Limb (tissue), 2 donors: ENCODE data around the gene ITPKC.

Experiments
- DNase-seq, 2 donors: peaks; one replicate each; pipeline ENCODE4 v3.0.0-alpha.2; 2016; ENCODE audit errors: extremely low spot score in 2 of 2

The ITPKC gene

DNA sequence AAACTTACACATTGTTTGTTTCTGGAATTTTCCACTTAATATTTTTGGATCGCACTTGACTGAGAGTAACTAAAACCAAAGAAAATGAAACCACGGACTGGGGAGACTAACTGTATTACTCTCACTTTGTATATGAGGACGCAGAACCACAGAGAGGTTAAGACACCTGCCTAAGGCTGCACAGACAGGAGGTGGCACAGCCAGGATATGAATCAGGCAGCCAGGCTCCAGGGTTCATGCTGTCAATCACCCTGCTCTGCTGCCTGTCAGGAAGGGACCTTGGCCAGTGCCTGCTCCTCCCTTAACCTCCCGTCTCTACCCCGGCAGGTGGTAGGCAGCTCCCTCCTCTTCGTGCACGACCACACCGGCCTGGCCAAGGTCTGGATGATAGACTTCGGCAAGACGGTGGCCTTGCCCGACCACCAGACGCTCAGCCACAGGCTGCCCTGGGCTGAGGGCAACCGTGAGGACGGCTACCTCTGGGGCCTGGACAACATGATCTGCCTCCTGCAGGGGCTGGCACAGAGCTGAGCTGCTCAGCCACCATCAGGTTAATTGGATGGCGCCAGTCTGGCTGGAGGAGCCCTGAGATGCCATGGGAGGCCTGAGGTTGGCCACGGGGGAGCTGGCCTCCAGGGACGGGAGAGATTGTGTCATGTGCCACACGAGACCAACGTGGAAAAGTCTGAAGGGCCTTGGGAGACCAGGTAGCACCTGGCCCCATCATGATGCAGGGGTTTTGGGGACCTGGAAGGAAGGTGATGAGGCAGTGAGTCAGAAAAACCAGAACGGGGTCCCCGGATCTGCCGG, 22.3 kb downstream of the ITPKC start:
- DNase-seq: no peak

DNA sequence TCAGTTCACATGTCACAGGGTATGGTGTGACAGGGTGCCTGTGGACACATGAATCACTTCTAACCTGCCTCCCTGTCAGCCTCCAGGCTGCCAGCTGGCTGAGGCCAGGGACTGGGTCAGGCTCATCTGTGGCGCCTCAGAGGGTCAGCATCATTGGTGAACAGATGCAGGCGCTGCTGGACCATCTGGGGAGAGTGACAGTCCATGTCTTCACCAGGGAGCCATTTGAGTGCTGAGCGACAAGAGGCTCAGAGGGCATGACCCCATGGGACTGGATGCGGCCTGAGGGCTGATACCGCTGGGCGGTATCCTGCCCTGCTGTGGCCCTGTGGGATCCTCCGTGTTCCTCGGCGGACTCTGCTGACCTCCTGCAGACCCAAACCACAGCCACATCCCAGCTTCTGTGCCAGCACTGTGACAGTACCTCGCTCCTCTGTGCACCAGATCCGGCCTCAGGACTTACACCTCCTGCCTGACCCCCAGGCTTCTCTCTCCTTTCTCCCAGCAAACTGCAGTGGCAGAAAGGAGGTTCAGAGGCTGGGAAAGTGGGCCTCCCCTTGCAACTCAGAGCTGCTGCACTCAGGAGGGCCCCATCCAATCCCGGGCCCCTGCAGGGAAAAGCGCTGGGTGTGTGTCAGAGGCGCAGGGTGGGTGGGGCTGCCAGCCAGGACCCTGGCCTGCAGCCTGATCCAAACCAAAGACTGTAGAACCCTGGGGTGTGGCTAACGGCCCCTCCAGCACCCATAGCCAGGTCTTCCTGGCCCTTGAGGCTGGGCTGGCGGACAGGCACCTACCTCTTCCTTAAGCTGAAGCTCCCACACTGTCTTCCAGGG, 23.2 kb downstream of the ITPKC start:
- DNase-seq: no peak

DNA sequence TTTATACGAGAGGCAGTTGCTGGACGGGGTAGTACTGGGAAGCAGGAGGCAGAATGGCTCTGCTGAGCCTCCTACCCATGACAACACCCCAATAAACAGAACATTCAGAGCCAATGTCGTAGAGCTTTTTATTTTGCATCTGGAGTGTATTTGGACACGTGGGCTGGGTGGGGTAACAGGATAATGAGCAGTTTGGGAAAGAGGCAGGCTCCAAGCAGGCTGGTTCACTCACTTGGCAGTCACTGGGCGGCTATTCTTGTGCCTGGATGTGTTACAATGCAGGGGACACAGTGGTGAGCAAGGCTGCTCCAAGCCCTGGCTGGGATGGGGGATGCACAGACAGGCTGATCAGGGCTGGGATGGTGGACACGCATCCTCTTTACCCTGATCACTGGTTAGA, 23.8 kb downstream of the ITPKC start:
- DNase-seq: peak in 1 of 2 donors; percentile 46

DNA sequence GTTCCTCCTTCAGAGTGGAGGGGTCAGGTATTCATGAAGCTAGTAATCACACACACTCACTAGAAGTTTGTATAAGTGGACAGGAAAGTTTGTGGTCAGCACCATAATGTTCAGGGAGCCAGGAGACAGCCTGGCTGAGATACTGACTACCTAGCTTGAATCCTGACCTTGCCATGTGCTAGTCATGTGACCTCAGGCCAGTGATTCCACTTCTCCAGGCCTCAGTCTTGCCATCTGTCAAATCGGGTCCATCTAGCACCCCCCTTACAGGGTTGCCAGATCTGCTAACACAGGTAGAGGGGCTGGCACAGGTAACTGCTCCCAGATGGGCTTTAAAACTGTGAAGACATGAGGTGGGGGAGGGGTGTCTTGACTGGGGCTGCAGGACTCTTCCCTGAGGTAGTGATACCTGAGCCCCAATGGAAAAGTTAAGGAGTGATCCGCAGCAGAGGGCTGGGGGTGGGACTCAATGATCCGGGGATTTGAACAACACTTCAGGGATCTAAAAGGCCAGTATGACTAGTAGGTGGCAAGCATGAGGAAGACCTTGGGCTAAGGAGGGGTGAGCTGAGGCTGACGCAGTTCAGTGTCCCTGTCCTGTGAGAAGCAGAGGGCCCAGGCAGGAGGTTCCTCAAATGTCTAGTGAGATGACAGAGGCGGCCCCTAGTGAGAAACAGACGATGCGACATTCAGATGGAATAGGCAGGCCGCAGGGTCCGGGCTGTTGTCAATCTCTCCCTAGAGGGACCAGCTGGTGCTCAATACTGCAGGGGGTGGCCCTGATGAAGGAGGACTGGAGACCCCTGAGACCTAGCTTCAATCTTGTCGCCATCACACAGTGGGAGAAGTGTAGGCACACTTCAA, 24.8 kb downstream of the ITPKC start:
- DNase-seq: no peak

DNA sequence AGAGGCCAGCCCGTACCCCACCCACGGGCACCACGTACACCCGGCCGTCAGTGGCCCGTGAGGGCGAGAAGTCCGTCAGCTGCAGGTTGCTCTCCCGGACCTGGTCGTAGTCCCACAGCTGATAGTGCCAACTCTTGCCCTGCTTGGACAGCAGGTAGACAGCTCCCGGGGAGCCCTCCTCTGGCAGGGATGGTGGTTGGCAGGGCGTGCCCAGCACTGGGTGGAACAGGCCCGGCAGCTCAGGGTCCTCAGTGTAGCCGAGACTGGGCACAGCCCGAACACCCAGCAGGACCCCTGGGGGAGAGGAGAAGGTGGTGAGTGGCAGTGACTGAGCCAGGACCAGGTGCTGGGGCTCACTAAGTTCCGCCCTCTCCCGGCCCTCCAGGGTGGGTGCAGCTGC, 25.6 kb downstream of the ITPKC start:
- no peak for DNase-seq

DNA sequence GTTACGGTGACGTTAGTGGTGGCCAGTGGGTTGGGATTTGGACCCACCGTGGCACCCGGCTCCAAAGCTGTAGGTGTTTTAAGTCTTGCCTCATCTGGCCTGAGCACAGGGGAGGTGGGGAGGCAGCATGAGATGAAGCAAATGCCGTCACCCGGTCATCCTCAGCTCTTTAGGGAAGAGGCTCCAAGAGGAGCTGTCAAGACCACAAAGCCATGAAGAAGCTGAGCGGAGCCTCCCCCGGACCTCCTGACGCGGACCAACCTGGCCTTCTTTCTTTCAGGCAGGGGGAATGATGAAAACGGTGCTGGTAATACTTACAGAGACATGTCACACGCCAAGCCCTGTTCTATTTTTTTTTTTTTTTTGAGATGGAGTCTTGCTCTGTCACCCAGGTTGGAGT, 26.0 kb downstream of the ITPKC start:
- DNase-seq: no peak

DNA sequence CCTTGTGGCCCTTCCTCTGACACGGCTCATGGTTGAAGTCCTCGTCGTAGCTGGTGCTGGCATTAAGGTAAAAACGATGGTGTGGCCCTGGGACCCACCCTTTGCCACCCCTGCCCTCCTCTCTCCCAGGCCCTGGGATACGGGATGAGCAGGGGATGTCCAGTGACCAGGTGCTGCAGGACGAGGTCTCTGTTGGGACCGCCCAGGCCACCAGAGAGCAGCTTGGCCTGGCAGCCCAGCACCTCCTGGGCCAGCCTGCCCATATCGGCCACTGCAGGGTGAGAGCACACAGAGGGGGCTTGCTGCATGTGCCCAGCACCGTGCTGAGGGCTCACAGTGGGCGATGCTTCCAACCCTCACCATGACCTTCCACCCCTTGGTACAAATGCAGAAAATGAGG, 27.0 kb downstream of the ITPKC start:
- DNase-seq: no peak

DNA sequence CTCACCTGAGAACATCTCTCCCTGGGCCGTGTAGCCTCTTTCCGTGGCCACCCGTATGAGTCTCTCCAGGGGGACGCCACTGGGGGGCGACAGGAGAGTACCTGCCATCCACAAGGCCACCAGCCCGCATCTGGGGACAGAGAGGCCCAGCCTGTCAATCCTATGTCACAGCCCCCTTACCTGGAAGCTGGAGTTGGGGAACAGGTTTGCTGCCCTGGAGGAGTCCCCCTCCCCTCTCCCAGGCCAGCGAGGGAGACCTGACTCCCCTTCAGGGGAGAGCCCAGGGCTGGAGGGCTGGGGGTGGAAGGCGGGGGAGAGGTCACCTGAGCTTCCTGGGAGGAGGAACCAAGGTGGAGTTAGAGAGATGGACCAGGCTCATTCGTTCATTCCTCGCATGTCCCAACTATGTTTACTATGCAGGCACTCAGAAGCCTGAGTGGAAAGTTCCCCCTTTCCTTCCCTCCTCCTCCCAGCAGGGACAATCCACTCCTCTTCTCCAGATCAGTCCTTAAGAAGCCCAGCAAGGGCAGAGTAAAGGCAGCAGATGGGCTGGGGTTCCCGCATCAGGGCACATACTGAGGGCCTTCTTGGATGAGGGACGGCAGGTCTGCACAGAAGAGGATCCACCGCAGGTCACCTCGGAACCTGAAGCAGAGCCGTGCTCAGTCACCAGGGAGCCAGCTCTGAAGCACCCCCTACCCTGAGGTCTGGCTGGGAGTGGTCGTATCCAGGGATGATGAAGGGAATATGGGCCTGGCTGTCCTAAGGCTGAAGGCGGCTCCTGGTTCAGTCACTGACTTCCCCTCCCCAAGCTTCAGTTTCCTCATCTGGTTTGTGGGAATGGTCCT, 27.9 kb downstream of the ITPKC start:
- DNase-seq: no peak

DNA sequence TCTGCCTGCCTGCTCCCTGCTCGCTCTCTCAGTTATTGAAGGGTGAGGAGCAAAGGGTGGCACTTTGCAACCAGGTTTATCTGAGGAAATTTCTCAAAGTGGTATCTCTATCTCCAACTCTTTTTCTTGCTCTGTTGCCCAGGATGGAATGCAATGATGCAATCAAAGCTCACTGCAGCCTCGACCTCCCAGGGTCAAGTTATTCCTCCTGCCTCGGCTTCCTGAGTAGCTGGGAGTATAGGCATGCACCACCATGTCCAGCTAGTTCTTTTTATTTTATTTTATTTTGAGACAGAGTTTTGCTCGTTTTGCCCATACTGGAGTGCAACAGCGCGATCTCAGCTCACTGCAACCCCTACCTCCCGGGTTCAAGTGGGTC, 28.5 kb downstream of the ITPKC start:
- DNase-seq: no peak

DNA sequence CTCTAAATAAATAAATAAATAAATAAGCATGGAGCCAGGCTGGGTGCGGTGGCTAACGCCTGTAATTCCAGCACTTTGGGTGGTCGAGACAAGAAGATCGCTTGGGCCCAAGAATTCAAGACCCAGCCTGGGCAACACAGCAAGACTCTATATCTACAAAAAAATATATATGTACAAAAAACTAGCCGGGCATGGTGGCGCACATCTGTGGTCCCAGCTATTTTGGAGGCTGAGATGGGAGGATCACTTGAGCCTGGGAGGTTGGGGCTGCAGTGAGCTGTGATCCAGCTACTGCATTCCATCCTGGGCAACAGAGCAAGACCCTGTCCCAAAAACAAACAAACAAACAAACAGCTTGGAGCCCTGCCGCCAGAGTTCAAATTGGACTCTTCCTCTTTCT, 30.6 kb downstream of the ITPKC start:
- no peak for DNase-seq

DNA sequence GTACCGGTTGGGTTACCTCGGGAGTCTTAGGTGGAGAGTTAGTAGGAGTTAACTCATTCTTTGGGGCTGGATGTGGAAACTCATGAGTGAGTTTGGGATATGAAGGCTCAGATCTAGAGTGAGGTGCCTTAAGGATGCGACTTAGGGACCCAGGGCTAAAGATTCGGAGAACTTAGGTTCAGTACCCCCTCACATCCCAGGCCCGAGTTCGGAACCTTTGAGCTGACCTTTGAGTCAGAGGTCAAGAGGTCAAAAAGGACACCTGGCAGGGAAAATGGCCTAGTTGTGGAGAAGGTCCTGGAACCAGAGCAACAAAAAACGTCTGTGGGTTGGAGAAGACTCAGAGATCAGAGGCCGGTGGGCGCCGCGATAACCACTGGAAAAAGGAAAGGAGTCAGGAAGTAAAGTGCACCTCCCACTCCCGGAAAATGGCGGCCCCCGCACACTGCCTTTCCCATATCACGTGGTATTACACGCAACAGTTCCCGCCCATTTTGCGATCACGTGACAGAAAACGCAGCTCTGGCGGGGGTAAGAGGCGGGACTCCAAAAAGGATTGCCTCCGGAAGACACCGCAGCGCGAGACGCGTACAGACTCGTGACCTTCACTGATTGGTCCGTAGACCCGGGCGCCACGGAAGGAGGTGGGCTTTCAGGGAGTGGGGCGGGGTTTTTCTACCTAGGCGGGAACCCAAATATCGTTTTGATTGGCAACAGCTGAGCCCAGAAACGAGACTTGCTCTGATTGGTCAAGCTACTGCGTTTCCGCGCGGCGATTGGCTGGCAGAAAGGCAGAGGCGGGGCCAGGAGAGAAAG, 33.4 kb downstream of the ITPKC start, which contains the start of gene ACTMAP:
Gene ACTMAP, minus strand, starts transcription at position 420 of the 816 bp plus-strand sequence. CDS start 674 bp downstream, outside the sequence.
- peak; percentile 99 for DNase-seq

DNA sequence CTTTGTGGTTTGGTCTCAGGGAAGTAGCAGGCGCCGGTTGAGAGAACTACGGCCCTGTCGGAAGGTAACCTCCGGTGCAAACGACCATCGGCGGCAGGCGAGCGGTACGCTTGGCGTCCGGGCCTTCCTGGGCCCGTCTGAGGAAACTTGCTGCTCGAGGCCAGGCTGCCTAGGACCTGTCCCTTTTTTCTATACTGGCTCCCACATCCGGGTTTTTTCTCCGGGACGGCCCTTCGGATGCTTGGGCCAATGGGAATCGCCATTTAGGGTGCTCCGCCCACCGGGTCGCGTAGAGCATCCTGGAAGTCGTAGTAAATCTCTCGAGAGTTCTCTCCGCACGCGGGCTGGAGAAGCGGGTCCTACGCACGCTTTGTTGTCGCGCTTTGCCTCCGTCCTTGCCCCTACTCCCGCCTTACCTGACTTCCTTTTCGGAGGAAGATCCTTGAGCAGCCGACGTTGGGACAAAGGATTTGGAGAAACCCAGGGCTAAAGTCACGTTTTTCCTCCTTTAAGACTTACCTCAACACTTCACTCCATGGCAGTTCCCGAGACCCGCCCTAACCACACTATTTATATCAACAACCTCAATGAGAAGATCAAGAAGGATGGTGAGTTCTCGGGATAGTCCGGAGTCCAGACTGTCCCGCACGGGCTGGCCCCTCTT, 34.1 kb downstream of the ITPKC start, which contains the start of gene SNRPA:
Gene SNRPA, plus strand, starts transcription at position 330 of the 664 bp plus-strand sequence. Its CDS starts 206 bp downstream, at position 536.
- DNase-seq: peak; percentile 97 to 98

DNA sequence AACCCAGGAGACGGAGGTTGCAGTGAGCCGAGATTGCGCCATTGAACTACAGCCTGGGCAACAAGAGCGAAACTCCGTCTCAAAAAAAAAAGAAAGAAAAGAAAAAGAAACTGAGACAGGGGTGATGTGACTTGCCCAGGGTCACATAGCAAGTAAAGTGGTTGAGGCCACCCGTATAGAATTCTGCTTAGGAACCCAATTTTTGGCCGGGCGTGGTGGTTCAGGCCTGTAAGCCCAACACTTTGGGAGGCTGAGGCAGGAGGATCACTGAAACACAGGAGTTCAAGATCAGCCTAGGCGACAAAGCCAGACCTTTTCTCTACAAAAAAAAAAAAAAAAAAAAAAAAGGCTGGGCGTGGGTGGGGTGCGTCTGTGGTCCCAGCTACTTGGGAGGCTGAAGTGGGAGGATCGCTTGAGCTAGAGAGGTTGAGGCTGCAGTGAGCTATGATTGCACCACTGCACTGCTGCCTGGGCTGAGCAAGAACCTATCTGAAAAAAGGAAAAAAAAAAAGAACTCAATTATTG, 35.4 kb downstream of the ITPKC start:
- no peak for DNase-seq

DNA sequence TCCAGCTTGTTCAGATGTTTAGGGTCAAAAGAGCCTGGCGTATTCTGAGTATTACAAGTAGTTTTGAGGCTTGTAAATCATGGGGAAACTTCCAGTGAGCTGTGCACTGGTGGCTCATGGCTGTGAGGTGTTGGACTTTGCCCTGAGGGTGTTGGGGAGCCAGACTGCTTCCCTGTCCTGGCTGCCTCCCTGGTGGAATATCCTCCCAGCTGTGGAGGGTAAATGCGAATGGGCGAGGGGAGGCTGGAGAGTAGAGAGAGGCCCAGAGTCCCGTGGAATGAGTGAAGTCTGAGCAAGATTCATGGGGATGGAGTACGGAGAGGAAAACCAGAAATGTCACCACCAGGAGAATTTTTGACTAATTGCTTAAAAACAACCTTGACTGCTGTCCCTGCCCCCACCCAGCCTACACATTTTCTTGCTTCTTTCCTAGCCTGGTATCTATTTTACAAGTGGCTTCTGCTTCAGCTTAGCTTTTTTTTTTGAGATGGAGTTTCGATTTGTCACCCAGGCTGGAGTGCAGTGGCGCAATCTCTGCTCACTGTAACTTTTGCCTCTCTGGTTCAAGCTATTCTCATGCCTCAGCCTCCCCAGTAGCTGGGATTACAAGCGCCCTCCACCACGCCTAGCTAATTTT, 37.8 kb downstream of the ITPKC start:
- DNase-seq: no peak

DNA sequence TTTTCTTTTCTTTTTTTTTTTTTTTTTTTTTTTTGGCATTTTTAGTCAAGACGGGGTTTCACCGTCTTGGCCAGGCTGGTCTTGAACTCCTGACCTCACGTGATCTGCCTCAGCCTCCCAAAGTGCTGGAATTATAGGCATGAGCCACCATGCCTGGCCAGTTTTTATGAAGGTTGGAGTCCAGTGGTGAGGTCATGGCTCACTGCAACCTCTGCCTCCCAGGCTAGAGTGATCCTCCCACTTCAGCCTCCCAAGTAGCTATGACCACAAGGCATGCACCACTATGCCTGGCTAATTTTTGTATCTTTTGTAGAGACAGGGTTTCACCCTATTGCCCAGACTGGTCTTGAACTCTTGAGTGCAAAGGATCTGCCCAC, 38.3 kb downstream of the ITPKC start:
- no peak for DNase-seq

DNA sequence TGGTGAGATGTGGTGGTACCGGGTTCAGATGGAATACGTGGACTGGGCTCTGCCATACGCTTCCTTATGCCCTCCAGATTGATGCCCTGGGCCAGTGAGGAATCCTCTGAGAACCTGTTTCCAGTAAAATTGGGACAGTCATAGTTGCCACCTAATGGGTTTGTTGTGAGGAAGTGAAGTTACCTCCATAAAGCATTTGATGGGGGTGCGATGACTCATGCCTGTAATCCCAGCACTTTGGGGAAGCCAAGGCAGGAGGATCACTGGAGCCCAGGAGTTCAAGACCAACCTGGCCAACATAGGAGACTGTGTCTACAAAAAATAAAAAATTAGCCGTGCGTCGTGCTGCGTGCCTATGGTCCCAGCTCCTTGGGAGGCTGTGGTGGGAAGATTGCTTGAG, 38.9 kb downstream of the ITPKC start:
- no peak for DNase-seq

DNA sequence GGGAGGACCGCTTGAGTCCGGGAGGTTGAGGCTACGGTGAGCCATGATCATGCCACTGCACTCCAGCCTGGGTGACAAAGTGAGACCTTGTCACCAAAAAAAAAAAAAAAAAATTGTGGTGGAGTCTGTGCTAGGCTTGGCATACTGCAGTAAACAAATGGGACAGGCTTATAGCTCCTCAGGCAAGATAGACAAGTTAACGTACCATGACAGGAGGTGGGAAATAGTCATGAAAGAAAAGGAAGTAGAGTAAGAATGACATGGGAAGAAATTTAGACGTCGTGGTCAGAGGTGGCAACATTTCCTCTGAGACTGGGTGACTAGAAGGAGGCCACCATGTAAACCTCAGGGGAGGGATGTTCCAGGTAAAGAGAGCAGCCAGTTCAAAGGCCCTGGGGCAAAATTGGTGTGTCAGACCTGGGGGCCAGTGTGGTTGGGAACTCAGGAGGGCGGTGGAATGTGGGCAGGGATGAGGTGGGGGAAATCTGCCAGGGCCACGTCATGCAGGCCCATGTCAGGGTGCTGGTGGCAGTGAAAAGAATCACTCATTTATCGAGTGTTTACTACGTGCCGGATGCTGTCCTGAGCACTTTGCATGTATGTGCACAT, 39.7 kb downstream of the ITPKC start:
- no peak for DNase-seq

DNA sequence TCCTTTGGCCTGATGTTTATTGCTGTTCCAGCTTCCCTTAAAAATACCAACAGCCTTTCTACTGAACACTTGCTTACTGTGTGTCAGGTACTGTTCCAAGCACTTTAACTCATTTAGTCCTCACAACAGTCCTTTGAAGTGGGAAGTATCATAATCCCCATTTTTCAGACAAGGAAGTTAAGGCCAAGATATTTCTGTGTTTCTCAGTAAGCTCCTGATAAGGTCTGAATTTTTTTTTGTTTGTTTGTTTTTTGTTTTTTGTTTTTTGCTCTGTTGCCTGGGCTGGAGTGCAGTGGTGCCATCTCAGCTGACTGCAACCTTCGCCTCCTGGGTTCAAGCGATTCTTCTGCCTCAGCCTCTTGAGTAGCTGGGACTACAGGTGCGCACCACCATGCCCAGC, 41.6 kb downstream of the ITPKC start:
- DNase-seq: no peak
